SU-DHL-6 (cell line): Measurements from ENCODE around the gene APBA3.
"Not testable (repeated sequence)": the region's sequence is repeated elsewhere in the genome, so short reads cannot be mapped to it uniquely, and the experiment has no call there.

ENCODE experiments used
- H2AFZ ChIP-seq: fragments of 200-600 bp; sonication (generic); 2 replicates; pipeline ENCODE4 v1.6.1; 2014; ENCODE audit warnings: low read depth, mild to moderate bottlenecking, moderate library complexity, mixed read lengths, antibody characterized with exemption, low read length; ENCODE audit not compliant: severe bottlenecking
- H3F3A ChIP-seq: fragments of 200-600 bp; shearing (Covaris generic); 2 replicates; pipeline ENCODE4 v1.6.0; 2016; ENCODE audit warnings: antibody characterized with exemption, mild to moderate bottlenecking; ENCODE audit not compliant: insufficient read depth
- H3K27ac ChIP-seq: fragments of 200-600 bp; sonication (generic); 2 replicates; pipeline ENCODE4 v1.5.1; 2016; ENCODE audit warnings: low read depth, mild to moderate bottlenecking, low read length, moderate library complexity, mixed read lengths
- H3K27me3 ChIP-seq: fragments of 200-600 bp; sonication (generic), shearing (Covaris generic); 2 replicates; pipeline ENCODE4 v1.6.0; 2014; ENCODE audit warnings: mild to moderate bottlenecking, low read length
- H3K36me3 ChIP-seq: fragments of 200-600 bp; sonication (generic); 2 replicates; pipeline ENCODE4 v1.6.1; 2014; ENCODE audit warnings: mild to moderate bottlenecking, low read length, mixed read lengths
- H3K4me2 ChIP-seq: fragments of 300-600, 200-600 bp; shearing (Covaris generic), sonication (generic); 2 replicates; pipeline ENCODE4 v1.6.0; 2014; ENCODE audit warnings: low read length, low read depth, mild to moderate bottlenecking; ENCODE audit not compliant: poor library complexity, severe bottlenecking
- H3K4me3 ChIP-seq: fragments of 200-600 bp; sonication (generic); 2 replicates; pipeline ENCODE4 v1.5.1; 2014; ENCODE audit warnings: antibody characterized with exemption, low read length, mild to moderate bottlenecking, mixed read lengths; ENCODE audit not compliant: insufficient read depth, poor library complexity, severe bottlenecking
- H3K79me2 ChIP-seq: fragments of 200-600 bp; sonication (generic); 2 replicates; pipeline ENCODE4 v1.6.1; 2014; ENCODE audit warnings: mild to moderate bottlenecking, low read length, moderate library complexity; ENCODE audit not compliant: insufficient read depth
- H3K9ac ChIP-seq: fragments of 200-600 bp; sonication (generic); 2 replicates; pipeline ENCODE4 v1.7.0; 2014; ENCODE audit warnings: mild to moderate bottlenecking, low read length
- H3K9me2 ChIP-seq: fragments of 200-600 bp; sonication (generic); replicated peaks from 2 replicates; pipeline ENCODE4 v1.6.1; 2014; ENCODE audit warnings: low read length; ENCODE audit not compliant: insufficient read depth
- H3K9me3 ChIP-seq: fragments of 200-600 bp; sonication (generic); 2 replicates; pipeline ENCODE4 v1.6.1; 2014; ENCODE audit warnings: low read length, mixed read lengths; ENCODE audit not compliant: insufficient read depth
- H4K20me1 ChIP-seq: fragments of 200-600 bp; sonication (generic); 2 replicates; pipeline ENCODE4 v1.6.1; 2014; ENCODE audit warnings: low read depth, mild to moderate bottlenecking, antibody characterized with exemption, low read length, moderate library complexity, mixed read lengths
- CTCF ChIP-seq: fragments of 200-600 bp; sonication (generic); IDR thresholded peaks from one replicate; pipeline ENCODE4 v1.5.1; 2017; ENCODE audit warnings: antibody characterized with exemption, mild to moderate bottlenecking, low read length, moderate library complexity; ENCODE audit not compliant: insufficient read depth, poor library complexity, severe bottlenecking
- EZH2phosphoT487 ChIP-seq: fragments of 200-600 bp; sonication (generic), shearing (Covaris generic); conservative IDR thresholded peaks from 2 replicates; pipeline ENCODE4 v1.6.1; 2018; ENCODE audit warnings: mild to moderate bottlenecking, antibody characterized with exemption, low read length, moderate library complexity, mixed read lengths

Gene APBA3

GRCh38 chr19:3759482-3760254 is 1.8 kb downstream of the APBA3 start:
- Histone ChIP-seq H4K20me1 (0 out of 2 replicates have a peak, but pooled peaks cover 2% of the 10 kb centered on the region), H3K36me3 (no peaks in the 10 kb centered on the region), H3F3A (peaks cover 10% of the 10 kb centered on the region), H3K9ac (no peak overlapping the region), H3K4me2 (no peak overlapping the region), H3K79me2 (peaks cover 23% of the 10 kb centered on the region), H2AFZ (no peak overlapping the region), H3K9me2 (no peaks in the 10 kb centered on the region), H3K9me3 (no peaks in the 10 kb centered on the region), H3K27me3 (no peaks in the 10 kb centered on the region), H3K4me3 (no peak overlapping the region), H3K27ac (no peak overlapping the region)
- no peak for TF ChIP-seq CTCF
- TF ChIP-seq EZH2phosphoT487 = no peak

GRCh38 chr19:3758297-3758696 is 3.2 kb downstream of the APBA3 start:
- H3K9ac ChIP-seq, H2AFZ ChIP-seq, H4K20me1 ChIP-seq, H3K4me3 ChIP-seq, H3K36me3 ChIP-seq, H3K9me3 ChIP-seq, H3K27ac ChIP-seq, H3K9me2 ChIP-seq, H3K27me3 ChIP-seq, H3K4me2 ChIP-seq: not testable (repeated sequence)
- H3F3A ChIP-seq = peaks cover 10% of the 10 kb centered on the region
- H3K79me2 ChIP-seq = peaks cover 21% of the 10 kb centered on the region

GRCh38 chr19:3757705-3758104 is 3.8 kb downstream of the APBA3 start:
- not testable (repeated sequence) for H3K27ac ChIP-seq, H3K9me2 ChIP-seq, H3K4me3 ChIP-seq, H2AFZ ChIP-seq, H3K9me3 ChIP-seq, H3K9ac ChIP-seq, H3K27me3 ChIP-seq, H4K20me1 ChIP-seq, H3K36me3 ChIP-seq, H3K4me2 ChIP-seq
- Histone ChIP-seq H3K79me2 (peaks cover 19% of the 10 kb centered on the region), H3F3A (peaks cover 10% of the 10 kb centered on the region)

- no peaks in the 10 kb centered on the region for H3K9me3 ChIP-seq
- H3K4me3 ChIP-seq = no peak overlapping the region
- H3K27ac ChIP-seq = no peak overlapping the region
- 0 out of 2 replicates have a peak, but pooled peaks cover 2% of the 10 kb centered on the region for H4K20me1 ChIP-seq
- H3K79me2 ChIP-seq = no peaks in the 10 kb centered on the region
- no peak overlapping the region for H3K9ac ChIP-seq
- H3K4me2 ChIP-seq = no peak overlapping the region
- TF ChIP-seq CTCF = no peak
- no peak for TF ChIP-seq EZH2phosphoT487
- no peaks in the 10 kb centered on the region for H3K36me3 ChIP-seq
- H2AFZ ChIP-seq = no peak overlapping the region
- H3F3A ChIP-seq = no peaks in the 10 kb centered on the region
- H3K27me3 ChIP-seq = no peaks in the 10 kb centered on the region
- no peaks in the 10 kb centered on the region for H3K9me2 ChIP-seq
These were observed 7.7 kb downstream of the APBA3 start for GRCh38 chr19:3753631-3754410.
